Measurements from ENCODE around the gene GPR183.

DNA sequence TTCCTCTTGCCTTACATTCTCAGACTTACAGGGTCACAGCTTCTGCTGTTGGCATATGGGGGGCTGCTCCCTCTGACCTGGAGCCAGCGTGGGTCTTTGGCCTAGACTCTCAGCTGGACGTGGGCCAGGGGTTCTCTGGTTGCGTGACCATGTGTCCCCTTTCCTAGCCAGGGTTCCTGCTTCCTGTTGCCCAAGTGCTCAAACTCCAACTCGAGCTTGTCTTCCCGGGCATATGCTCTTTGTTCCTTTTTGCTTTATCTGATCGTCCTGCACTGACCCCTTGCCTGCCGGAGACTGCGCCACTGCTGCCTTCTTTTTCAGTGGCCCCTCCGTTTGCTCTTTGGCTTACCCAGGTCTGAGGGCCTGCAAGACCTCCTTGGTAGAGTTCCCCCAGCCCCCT, 25.3 kb upstream of the GPR183 start:
- TF ChIP-seq REST (IDR thresholded peaks at IDR 0.05; ENCODE audit: insufficient read depth in 1 of 2, low read depth in 2 of 2, low read length in 2 of 2) = no peak
- TF ChIP-seq POLR2AphosphoS5 (IDR thresholded peaks at IDR 0.05; ENCODE audit: low read depth, low read length) = no peak
- no peak for TF ChIP-seq TAF1 (IDR thresholded peaks at IDR 0.05; ENCODE audit: borderline replicate concordance, insufficient read depth, low read length)

Measured in PFSK-1 (cell line).